Suprapubic skin (tissue), 4 donors: ENCODE measurements around the gene MEIS3.

Experiments
- EP300 ChIP-seq: sonication (generic); formaldehyde crosslinking; IDR thresholded peaks from one replicate; pipeline ENCODE4 v1.6.1; 2017; ENCODE audit warnings: antibody characterized with exemption
- POLR2A ChIP-seq, 2 donors: fragments of 450-650 bp; IDR thresholded peaks; one replicate each; pipeline ENCODE4 v1.6.1; 2017; ENCODE audit warnings: antibody characterized with exemption in 2 of 2, mild to moderate bottlenecking in 2 of 2, moderate library complexity in 2 of 2
- POLR2AphosphoS5 ChIP-seq, 3 donors: sonication (generic); formaldehyde crosslinking; IDR thresholded peaks; one replicate each; pipeline ENCODE4 v1.6.1; 2017; ENCODE audit warnings: antibody characterized with exemption in 3 of 3
- TF ChIP-seq, protein P1 (sequence below), 2 donors: fragments of 200-600 bp in 1 of 2; fragments of 450-650 bp in 1 of 2; sonication (generic) in 1 of 2; IDR thresholded peaks; one replicate each; pipeline ENCODE4 v1.5.1; 2016 to 2019; ENCODE audit warnings: antibody characterized with exemption in 2 of 2, mild to moderate bottlenecking in 1 of 2, moderate library complexity in 1 of 2

DNA sequence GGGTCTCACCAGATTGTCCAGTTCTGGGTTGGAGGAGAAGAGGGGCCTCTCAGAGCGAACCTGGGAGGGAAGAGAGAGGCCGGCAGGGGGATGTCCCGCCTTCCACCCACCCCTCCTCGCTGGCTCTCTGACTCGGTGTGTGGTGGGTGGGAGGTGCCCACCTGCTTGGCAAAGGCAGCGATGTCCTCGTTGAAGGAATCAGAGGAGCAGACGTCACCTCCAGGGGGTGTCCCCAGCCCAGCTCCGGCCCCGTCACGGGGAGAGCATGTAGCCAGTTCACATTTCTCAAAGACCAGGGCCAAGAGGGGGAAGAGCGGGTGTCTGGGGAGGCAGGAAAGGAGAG lies 2.7 kb downstream of the MEIS3 start:
- TF ChIP-seq, protein P1, sequence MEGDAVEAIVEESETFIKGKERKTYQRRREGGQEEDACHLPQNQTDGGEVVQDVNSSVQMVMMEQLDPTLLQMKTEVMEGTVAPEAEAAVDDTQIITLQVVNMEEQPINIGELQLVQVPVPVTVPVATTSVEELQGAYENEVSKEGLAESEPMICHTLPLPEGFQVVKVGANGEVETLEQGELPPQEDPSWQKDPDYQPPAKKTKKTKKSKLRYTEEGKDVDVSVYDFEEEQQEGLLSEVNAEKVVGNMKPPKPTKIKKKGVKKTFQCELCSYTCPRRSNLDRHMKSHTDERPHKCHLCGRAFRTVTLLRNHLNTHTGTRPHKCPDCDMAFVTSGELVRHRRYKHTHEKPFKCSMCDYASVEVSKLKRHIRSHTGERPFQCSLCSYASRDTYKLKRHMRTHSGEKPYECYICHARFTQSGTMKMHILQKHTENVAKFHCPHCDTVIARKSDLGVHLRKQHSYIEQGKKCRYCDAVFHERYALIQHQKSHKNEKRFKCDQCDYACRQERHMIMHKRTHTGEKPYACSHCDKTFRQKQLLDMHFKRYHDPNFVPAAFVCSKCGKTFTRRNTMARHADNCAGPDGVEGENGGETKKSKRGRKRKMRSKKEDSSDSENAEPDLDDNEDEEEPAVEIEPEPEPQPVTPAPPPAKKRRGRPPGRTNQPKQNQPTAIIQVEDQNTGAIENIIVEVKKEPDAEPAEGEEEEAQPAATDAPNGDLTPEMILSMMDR (IDR thresholded peaks at IDR 0.05) = no peak
- no peak for TF ChIP-seq POLR2A (IDR thresholded peaks at IDR 0.05)
- TF ChIP-seq POLR2AphosphoS5 (IDR thresholded peaks at IDR 0.05) = no peak
- no peak for TF ChIP-seq EP300
